Fibroblast of gingiva (primary cell): ENCODE results near the gene FIBCD1.

Source experiments
- DNase-seq: peaks from one replicate; pipeline ENCODE4 v3.0.0-alpha.2; 2011; ENCODE audit warnings: low read depth

Gene FIBCD1

DNA sequence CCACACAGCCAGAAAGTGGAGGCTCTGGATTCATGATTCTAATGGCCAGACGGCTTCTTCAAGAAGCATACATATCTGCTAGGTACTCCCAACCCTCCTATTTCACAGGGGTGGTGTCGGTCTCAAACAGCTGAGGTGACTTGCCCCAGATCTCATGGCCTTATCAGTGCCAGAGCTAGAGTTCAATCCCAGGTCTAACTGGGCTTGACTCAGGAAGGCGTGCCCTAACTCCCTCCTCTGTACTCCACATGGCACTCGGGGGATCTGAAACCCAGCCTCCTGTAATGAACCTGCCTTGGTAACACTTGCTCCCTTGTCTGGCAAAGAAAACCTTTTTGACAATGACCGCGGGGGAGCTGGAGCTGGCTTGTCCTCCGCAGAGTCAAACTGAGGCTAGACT lies 44.5 kb downstream of the FIBCD1 start:
- no peak for DNase-seq

DNA sequence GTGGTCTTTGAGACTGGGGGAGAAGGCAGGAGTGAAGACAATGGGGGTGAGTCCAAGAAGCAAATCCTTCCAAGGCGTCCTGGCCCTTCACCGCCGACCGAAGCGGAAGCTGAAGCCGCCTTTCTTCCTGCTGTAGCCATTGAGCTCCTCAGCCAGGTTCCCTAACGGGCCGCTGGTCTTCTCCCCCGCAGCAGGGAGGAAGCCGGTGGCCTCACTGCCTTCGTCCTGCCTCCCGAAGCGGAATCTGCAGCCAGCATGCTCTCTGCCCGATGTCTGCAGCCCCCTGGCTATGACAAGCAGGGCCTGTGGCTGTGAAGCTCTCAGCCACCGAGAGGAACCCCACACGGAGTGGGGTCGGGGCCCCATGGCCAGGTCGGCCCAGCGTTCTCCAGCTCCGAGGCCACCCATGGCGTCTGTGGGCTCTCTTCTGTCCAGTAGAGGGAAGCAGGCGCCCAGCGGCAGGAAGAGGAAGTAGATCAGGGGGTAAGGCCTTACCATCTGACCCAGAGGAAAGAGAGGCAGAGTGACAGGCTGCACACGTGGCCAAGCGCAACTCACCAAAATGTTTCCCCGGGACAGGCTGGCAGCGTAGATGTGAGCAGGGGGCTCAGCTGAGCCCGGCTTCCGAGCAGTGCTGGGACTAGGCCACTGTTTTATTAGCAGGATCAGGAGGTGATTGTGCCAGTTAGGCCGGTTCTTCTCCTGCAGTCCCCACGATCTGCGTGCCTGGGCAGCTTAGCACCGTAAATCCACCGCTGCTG lies 45.5 kb downstream of the FIBCD1 start:
- DNase-seq = no peak

GRCh38 chr9:130892477-130893304 lies 46.4 kb downstream of the FIBCD1 start:
- no peak for DNase-seq

- no peak for DNase-seq
Observed at GRCh38 chr9:130891688-130892476, 47.2 kb downstream of the FIBCD1 start.

- no peak for DNase-seq
Observed at GRCh38 chr9:130890870-130891687, 48.0 kb downstream of the FIBCD1 start.

- DNase-seq = no peak
Observed at GRCh38 chr9:130890124-130890523, 48.9 kb downstream of the FIBCD1 start.

- no peak for DNase-seq
Observed at GRCh38 chr9:130888146-130888885, 50.7 kb downstream of the FIBCD1 start.

DNA sequence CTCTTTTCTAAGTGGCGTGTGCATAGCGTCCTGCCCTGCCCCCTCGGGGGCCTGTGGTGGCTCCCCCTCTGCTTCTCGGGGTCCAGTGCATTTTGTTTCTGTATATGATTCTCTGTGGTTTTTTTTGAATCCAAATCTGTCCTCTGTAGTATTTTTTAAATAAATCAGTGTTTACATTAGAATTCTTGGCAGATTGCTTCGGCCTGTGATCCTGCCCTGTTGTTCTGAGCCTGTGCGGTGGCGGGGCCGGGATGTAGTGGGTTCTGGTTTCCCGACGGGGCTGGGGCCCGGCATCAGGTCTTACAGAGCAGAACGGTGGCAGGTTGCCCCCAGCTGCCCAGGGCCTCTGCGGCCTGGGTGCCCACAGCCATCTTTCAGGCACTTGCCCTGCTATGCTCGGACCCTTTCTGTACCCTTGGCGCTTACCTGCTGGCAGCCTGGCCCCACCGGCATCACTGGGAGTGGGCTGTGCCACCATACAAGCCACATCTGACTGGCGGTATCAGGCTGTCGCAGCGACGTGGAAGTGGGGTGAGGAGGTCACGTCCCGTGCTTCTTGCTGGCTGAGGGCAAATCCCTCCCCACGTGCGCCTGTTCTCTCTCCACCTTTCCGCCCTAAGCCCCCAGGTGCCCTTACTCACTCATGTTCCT lies 51.4 kb downstream of the FIBCD1 start:
- no peak for DNase-seq

DNA sequence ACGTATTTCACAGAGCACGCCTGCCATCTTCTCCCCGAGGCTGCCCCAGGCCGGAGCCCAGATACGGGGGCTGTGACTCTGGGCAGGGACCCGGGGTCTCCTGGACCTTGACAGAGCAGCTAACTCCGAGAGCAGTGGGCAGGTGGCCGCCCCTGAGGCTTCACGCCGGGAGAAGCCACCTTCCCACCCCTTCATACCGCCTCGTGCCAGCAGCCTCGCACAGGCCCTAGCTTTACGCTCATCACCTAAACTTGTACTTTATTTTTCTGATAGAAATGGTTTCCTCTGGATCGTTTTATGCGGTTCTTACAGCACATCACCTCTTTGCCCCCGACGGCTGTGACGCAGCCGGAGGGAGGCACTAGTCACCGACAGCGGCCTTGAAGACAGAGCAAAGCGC lies 52.1 kb downstream of the FIBCD1 start:
- DNase-seq = no peak

- no peak for DNase-seq
Observed at GRCh38 chr9:130885484-130886375, 53.3 kb downstream of the FIBCD1 start.

DNA sequence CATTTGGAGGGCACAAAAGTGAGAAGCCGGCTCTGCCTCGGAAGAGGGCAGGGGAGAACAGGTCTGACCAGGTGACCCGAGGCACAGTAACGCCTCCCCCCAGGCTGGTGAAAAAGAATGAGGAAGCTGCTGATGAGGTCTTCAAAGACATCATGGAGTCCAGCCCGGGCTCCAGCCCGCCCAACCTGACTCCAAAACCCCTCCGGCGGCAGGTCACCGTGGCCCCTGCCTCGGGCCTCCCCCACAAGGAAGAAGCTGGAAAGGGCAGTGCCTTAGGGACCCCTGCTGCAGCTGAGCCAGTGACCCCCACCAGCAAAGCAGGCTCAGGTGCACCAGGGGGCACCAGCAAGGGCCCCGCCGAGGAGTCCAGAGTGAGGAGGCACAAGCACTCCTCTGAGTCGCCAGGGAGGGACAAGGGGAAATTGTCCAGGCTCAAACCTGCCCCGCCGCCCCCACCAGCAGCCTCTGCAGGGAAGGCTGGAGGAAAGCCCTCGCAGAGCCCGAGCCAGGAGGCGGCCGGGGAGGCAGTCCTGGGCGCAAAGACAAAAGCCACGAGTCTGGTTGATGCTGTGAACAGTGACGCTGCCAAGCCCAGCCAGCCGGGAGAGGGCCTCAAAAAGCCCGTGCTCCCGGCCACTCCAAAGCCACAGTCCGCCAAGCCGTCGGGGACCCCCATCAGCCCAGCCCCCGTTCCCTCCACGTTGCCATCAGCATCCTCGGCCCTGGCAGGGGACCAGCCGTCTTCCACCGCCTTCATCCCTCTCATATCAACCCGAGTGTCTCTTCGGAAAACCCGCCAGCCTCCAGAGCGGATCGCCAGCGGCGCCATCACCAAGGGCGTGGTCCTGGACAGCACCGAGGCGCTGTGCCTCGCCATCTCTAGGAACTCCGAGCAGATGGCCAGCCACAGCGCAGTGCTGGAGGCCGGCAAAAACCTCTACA lies 54.2 kb downstream of the FIBCD1 start:
- no peak for DNase-seq

DNA sequence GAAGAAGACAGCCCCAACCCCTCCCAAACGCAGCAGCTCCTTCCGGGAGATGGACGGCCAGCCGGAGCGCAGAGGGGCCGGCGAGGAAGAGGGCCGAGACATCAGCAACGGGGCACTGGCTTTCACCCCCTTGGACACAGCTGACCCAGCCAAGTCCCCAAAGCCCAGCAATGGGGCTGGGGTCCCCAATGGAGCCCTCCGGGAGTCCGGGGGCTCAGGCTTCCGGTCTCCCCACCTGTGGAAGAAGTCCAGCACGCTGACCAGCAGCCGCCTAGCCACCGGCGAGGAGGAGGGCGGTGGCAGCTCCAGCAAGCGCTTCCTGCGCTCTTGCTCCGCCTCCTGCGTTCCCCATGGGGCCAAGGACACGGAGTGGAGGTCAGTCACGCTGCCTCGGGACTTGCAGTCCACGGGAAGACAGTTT lies 54.9 kb downstream of the FIBCD1 start:
- no peak for DNase-seq

GRCh38 chr9:130883479-130883878 lies 55.6 kb downstream of the FIBCD1 start:
- DNase-seq = no peak

GRCh38 chr9:130882696-130883225 lies 56.3 kb downstream of the FIBCD1 start:
- DNase-seq = no peak

GRCh38 chr9:130881516-130881915 lies 57.5 kb downstream of the FIBCD1 start:
- DNase-seq = no peak

- DNase-seq = no peak
Observed at GRCh38 chr9:130880599-130881220, 58.3 kb downstream of the FIBCD1 start.

- no peak for DNase-seq
Observed at GRCh38 chr9:130879863-130880411, 59.1 kb downstream of the FIBCD1 start.
